Psoas muscle (tissue), 8 donors: ENCODE measurements around the gene MTFR1L. TPM values are rescaled to one million over a fixed set of nuclear protein-coding genes. Genes with fewer than 3 reads are reported as not detected.

Source experiments
- ATAC-seq, 4 donors: fragments of 200-7000 bp; cut with Tn5 transposase; one replicate each; pipeline ENCODE4 v1.9.1; 2020; ENCODE audit warnings: moderate library complexity in 3 of 4, mild to moderate bottlenecking in 2 of 4
- DNase-seq, 2 donors: peaks; one replicate each; pipeline ENCODE4 v3.0.0-alpha.2; 2020
- H3K27ac ChIP-seq: fragments of 200-600 bp; one replicate; pipeline ENCODE4 v1.8.0; 2022
- H3K27me3 ChIP-seq, 3 donors: fragments of 200-600 bp in 1 of 3; one replicate each; pipeline versions ENCODE4 v1.6.1 to v1.8.0; 2013 to 2022; ENCODE audit warnings: low read length in 2 of 3, mild to moderate bottlenecking in 2 of 3, moderate library complexity in 1 of 3; ENCODE audit not compliant: insufficient read depth in 3 of 3
- H3K36me3 ChIP-seq, 2 donors: fragments of 200-600 bp in 1 of 2; one replicate each; pipeline versions ENCODE4 v1.6.1 to v1.8.0; 2013 to 2022; ENCODE audit warnings: low read depth in 1 of 2, mild to moderate bottlenecking in 1 of 2, moderate library complexity in 1 of 2; ENCODE audit not compliant: insufficient read depth in 1 of 2
- H3K4me1 ChIP-seq: fragments of 200-600 bp; one replicate; pipeline ENCODE4 v1.8.0; 2022
- H3K4me3 ChIP-seq: fragments of 200-600 bp; one replicate; pipeline ENCODE4 v1.8.0; 2022; ENCODE audit warnings: mild to moderate bottlenecking
- H3K9me3 ChIP-seq: fragments of 200-600 bp; one replicate; pipeline ENCODE4 v1.8.0; 2022
- CTCF ChIP-seq: fragments of 200-600 bp; IDR thresholded peaks from one replicate; pipeline ENCODE4 v1.8.0; 2022; ENCODE audit warnings: antibody characterized with exemption
- WGBS, 3 donors: extraction: QIAGEN DNeasy Blood & Tissue Kit; methylation state at CpG; one replicate each; pipeline versions ENCODE4 v1.1.6 to v1.1.7; 2013; 5-methylcytosine and 5-hydroxymethylcytosine counted together
- intact Hi-C, 2 donors: fragments of 100-400 bp; cut with DNase I; formaldehyde crosslinking; loops; one replicate each; pipeline versions ENCODE4 v1.11.0 to v1.14.2; 2022
- polyA plus RNA-seq, 3 donors: library from polyadenylated mRNA; stranded (reverse); fragments of 200-250 nt; gene quantifications; one replicate each; pipeline ENCODE4 v1.2.3, GENCODE V29; 2013
- total RNA-seq, 4 donors: library from RNA; stranded (reverse); fragmentation: NEBNext Ultra II Directional in 2 of 4; extraction: Animal tissue kit (Norgen Biotek cat#: 25700) in 2 of 4; gene quantifications; one replicate each; pipeline versions ENCODE4 v1.2.1 to v1.2.4, GENCODE V29; 2021 to 2023
- donor health status: healthy with polysubstance abuse.
- donor health status: DM: no; HTN: no; CAD: no; lungs with moderate emphysema.
- donor health status: Bipolar disorder and iron deficiency.
- donor health status: healthy.
- donor health status: DM: yes; HTN: yes; CAD: no.
- donor health status: DM: no; HTN: no; CAD: no.
- donor health status: DM: no; HTN: no; CAD: no.
- donor health status: DM: yes; HTN: yes; CAD: no.

The MTFR1L gene
- total and polyA plus RNA-seq, 7 donors: 85.2 to 135 (median 99.2) TPM

GRCh38 chr1:25826571-25826970 is 6.8 kb downstream of the MTFR1L start:
- 93 to 96% (median 93%) methylated on average over 10 of the region's 10 CpGs for WGBS, 3 donors
- Histone ChIP-seq H3K4me1 (peaks cover 11% of the 10 kb centered on the region), H3K4me3 (no peak overlapping the region), H3K27ac (no peak overlapping the region), H3K36me3 (peaks cover 19 to 70% of the 10 kb centered on the region in 2 donors), H3K9me3 (no peaks in the 10 kb centered on the region), H3K27me3 (no peaks in the 10 kb centered on the region)
- TF ChIP-seq CTCF: no peak
- intact Hi-C loops: loop anchor here in 1 of 2 donors (10.0 kb wide), 1 partner anchor 168 kb away; the partner anchor contains the start of gene PAFAH2
- DNase-seq (no peak), ATAC-seq (no peak)

DNA sequence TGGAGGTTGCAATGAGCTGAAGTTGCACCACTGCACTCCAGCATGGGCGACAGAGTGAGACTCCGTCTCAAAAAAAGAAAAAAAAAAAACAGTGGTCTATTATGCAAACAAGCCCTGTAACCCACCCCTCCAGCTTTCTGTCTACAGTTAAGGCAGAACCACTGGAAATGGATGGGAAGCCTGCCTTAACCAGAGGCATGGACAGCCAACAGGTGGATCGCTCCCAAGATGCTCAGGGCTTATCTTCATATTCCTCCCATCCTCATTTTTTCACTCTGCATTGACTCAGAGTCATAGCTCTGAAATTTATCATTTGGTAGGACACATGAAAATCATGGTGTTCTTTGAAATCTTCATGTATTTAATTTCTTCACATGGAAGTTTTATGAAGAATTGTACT is 8.7 kb downstream of the MTFR1L start:
- no peak for TF ChIP-seq CTCF
- 61 to 67% (median 64%) methylated on average over 3 of the region's 3 CpGs for WGBS, 3 donors
- H3K9me3 ChIP-seq: no peaks in the 10 kb centered on the region
- intact Hi-C loops: loop anchor here in 1 of 2 donors (10.0 kb wide), 1 partner anchor 166 kb away; the partner anchor contains the start of gene PAFAH2
- no peaks in the 10 kb centered on the region for H3K27me3 ChIP-seq
- no peak for ATAC-seq
- H3K36me3 ChIP-seq: peaks cover 26 to 84% of the 10 kb centered on the region in 2 donors
- DNase-seq: no peak
- no peaks in the 10 kb centered on the region for H3K4me1 ChIP-seq
- no peak overlapping the region for H3K4me3 ChIP-seq
- no peak overlapping the region for H3K27ac ChIP-seq

DNA sequence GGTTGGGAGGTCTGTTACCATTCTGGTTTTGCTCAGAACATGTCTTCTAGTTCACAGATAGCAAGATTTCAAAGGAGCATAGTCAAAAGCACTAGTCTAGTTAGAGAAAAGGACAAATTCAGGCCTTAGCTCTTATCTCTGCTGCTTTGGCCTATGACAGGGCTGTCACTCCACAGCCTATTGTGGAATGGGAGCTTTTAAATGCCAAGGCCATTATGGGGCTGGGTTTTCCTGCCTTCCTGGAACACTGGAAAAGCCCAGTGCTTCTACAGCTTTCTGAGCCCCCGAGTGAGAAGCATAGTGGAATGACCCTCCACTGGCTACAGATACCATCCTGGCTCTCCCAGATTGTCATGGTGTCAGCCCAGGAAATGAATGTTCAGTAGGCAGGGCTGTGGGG is 9.3 kb downstream of the MTFR1L start:
- DNase-seq: no peak
- 71 to 77% (median 76%) methylated on average over 1 of the region's 1 CpG for WGBS, 3 donors
- peaks cover 26 to 84% of the 10 kb centered on the region in 2 donors for H3K36me3 ChIP-seq
- intact Hi-C loops: loop anchor here in 1 of 2 donors (10.0 kb wide), 1 partner anchor 166 kb away; the partner anchor contains the start of gene PAFAH2
- TF ChIP-seq CTCF: no peak
- H3K4me1 ChIP-seq: no peaks in the 10 kb centered on the region
- H3K4me3 ChIP-seq: no peak overlapping the region
- H3K9me3 ChIP-seq: no peaks in the 10 kb centered on the region
- H3K27me3 ChIP-seq: no peaks in the 10 kb centered on the region
- no peak for ATAC-seq
- H3K27ac ChIP-seq: no peak overlapping the region

DNA sequence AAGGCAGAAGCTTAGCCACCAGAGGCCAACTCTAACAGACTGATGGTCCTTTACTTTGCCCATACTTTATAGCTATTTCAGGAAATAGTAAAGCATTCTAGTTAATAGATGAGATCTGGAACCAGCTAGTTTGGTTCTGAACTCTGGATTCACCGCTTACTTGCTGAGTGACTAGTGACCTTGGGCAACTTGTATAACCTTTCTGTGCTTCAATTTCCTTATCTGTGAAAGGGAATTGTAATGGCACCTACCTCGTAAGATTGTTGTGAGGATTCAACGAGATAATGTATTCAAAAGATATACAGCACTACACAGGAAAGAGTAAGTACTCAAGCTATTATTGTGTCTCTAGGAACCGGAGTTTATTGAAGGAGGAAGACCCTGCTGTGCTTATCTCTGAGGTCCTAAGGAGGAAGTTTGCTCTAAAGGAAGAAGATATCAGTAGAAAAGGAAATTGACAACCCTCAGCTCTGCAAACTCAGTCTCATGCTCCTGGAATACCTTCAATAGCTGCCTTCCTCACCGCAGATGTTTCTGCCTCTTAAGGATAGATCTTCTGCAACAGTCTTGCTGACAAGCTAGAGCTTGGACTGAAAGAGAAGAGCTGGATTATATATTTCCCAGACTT is 11.9 kb downstream of the MTFR1L start:
- Histone ChIP-seq H3K9me3 (no peaks in the 10 kb centered on the region), H3K4me3 (no peak overlapping the region), H3K36me3 (peaks cover 29 to 94% of the 10 kb centered on the region in 2 donors), H3K27me3 (no peaks in the 10 kb centered on the region), H3K4me1 (no peaks in the 10 kb centered on the region), H3K27ac (no peak overlapping the region)
- no peak for TF ChIP-seq CTCF
- ATAC-seq (no peak), DNase-seq (no peak)
- intact Hi-C loops: no loop called here
- 62 to 65% (median 65%) methylated on average over 5 of the region's 5 CpGs for WGBS, 3 donors
